ENCODE measurements around the gene NWD2.

The NWD2 gene

DNA sequence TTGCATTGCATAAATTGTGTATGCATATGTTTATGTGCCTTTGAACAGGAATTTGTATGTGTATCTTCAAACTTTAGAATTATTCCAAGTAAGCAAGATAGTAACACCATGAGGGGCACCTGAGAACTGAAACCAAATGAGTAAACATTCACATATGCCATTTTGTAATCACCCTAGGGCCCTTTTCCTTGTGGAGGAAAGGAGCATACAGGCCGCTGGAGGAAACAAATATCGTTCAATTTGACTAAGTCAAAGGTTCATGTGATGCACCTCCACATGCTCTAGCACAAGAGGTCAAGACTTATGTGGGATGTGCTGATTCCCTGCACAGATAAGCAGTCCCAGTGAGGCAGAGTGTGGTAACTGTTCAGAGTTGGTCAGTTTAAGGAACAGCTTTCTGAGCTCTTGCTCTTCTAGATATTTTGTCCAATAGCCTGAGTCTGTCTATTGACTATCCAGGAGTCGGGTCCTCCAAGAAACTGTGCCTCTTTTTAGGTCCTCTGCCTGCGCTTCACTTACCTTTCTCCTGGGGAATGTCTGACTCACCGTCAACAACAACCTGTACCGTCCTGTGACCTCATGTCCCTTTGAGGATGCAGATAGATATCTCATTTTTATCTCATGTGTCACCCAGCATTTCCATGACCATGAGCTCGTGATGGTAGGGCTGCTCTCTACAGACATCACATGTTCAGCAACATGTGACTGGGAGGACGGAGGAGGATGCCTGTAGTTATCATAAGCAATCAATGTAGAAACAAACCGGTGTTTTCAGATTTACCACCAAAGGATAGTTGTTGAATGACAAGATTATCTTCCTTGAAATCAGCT is 196.9 kb downstream of the NWD2 start:
- H3K9me3 ChIP-seq (ENCODE audit: insufficient read depth, low read length) = no peaks in the 10 kb centered on the region
- TF ChIP-seq EZH2phosphoT487 (conservative IDR thresholded peaks at IDR 0.05; ENCODE audit: low read length) (no peak), CTCF (IDR thresholded peaks at IDR 0.05; ENCODE audit: insufficient read depth, low read length, poor library complexity, severe bottlenecking) (no peak)
- no peak overlapping the region for H3K9ac ChIP-seq (ENCODE audit: low read length)
- H3K79me2 ChIP-seq (ENCODE audit: insufficient read depth, low read length) = no peaks in the 10 kb centered on the region
- no peak overlapping the region for H3K27ac ChIP-seq (ENCODE audit: low read depth, low read length)
- no peaks in the 10 kb centered on the region for H3K27me3 ChIP-seq (ENCODE audit: low read length)
- H3K36me3 ChIP-seq (ENCODE audit: low read length) = no peaks in the 10 kb centered on the region
- no peaks in the 10 kb centered on the region for H3K9me2 ChIP-seq (replicated peaks; ENCODE audit: insufficient read depth, low read length)
- H2AFZ ChIP-seq (ENCODE audit: low read depth, low read length, severe bottlenecking) = no peak overlapping the region
- no peaks in the 10 kb centered on the region for H3F3A ChIP-seq (ENCODE audit: insufficient read depth)
- H3K4me2 ChIP-seq (ENCODE audit: low read depth, low read length, poor library complexity, severe bottlenecking) = no peak overlapping the region
- no peak overlapping the region for H3K4me3 ChIP-seq (ENCODE audit: insufficient read depth, low read length, poor library complexity, severe bottlenecking)
- no peaks in the 10 kb centered on the region for H4K20me1 ChIP-seq (ENCODE audit: low read depth, low read length)

- H3K27me3 ChIP-seq (ENCODE audit: low read length) = no peaks in the 10 kb centered on the region
- no peaks in the 10 kb centered on the region for H3F3A ChIP-seq (ENCODE audit: insufficient read depth)
- no peak overlapping the region for H3K9ac ChIP-seq (ENCODE audit: low read length)
- no peaks in the 10 kb centered on the region for H3K79me2 ChIP-seq (ENCODE audit: insufficient read depth, low read length)
- H3K27ac ChIP-seq (ENCODE audit: low read depth, low read length) = no peak overlapping the region
- H3K4me3 ChIP-seq (ENCODE audit: insufficient read depth, low read length, poor library complexity, severe bottlenecking) = no peak overlapping the region
- H3K9me2 ChIP-seq (replicated peaks; ENCODE audit: insufficient read depth, low read length) = no peaks in the 10 kb centered on the region
- H3K9me3 ChIP-seq (ENCODE audit: insufficient read depth, low read length) = no peaks in the 10 kb centered on the region
- no peak overlapping the region for H2AFZ ChIP-seq (ENCODE audit: low read depth, low read length, severe bottlenecking)
- H3K36me3 ChIP-seq (ENCODE audit: low read length) = no peaks in the 10 kb centered on the region
- no peaks in the 10 kb centered on the region for H4K20me1 ChIP-seq (ENCODE audit: low read depth, low read length)
- TF ChIP-seq CTCF (IDR thresholded peaks at IDR 0.05; ENCODE audit: insufficient read depth, low read length, poor library complexity, severe bottlenecking) (no peak), EZH2phosphoT487 (conservative IDR thresholded peaks at IDR 0.05; ENCODE audit: low read length) (no peak)
- H3K4me2 ChIP-seq (ENCODE audit: low read depth, low read length, poor library complexity, severe bottlenecking) = no peak overlapping the region
Measured at GRCh38 chr4:37442062-37442323, 197.4 kb downstream of the NWD2 start.

DNA sequence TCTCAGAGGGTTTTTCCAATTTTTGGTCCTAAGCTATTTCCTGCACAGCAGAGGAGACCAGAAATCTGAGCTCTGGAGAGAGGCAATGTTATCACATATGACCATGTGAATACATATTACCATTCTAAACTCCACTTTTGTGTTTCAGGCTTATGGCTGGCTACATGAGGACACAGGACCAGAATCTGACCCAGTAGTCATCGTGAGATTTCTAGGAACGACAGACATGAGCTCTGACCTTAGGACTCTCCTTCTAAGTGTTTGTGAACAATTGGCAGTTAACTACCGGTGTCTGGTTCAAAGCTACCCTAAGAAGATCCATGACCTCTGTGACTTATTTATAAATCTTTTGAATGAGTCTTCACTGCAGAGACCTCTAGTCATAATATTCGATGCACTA is 198.6 kb downstream of the NWD2 start:
- Histone ChIP-seq H3K9me3 (ENCODE audit: insufficient read depth, low read length) (no peaks in the 10 kb centered on the region), H3K27me3 (ENCODE audit: low read length) (no peaks in the 10 kb centered on the region), H3K9ac (ENCODE audit: low read length) (no peak overlapping the region), H3F3A (ENCODE audit: insufficient read depth) (no peaks in the 10 kb centered on the region), H3K27ac (ENCODE audit: low read depth, low read length) (no peak overlapping the region), H3K4me2 (ENCODE audit: low read depth, low read length, poor library complexity, severe bottlenecking) (no peak overlapping the region), H3K36me3 (ENCODE audit: low read length) (no peaks in the 10 kb centered on the region), H2AFZ (ENCODE audit: low read depth, low read length, severe bottlenecking) (no peak overlapping the region), H4K20me1 (ENCODE audit: low read depth, low read length) (no peaks in the 10 kb centered on the region), H3K9me2 (replicated peaks; ENCODE audit: insufficient read depth, low read length) (no peaks in the 10 kb centered on the region), H3K4me3 (ENCODE audit: insufficient read depth, low read length, poor library complexity, severe bottlenecking) (no peak overlapping the region), H3K79me2 (ENCODE audit: insufficient read depth, low read length) (no peaks in the 10 kb centered on the region)
- TF ChIP-seq EZH2phosphoT487 (conservative IDR thresholded peaks at IDR 0.05; ENCODE audit: low read length) (no peak), CTCF (IDR thresholded peaks at IDR 0.05; ENCODE audit: insufficient read depth, low read length, poor library complexity, severe bottlenecking) (no peak)

Data from SU-DHL-6 (cell line).